ENCODE measurements around the gene GSS. TPM values are rescaled to one million over a fixed set of nuclear protein-coding genes. Genes with fewer than 3 reads are reported as not detected.

Gene GSS
- total and polyA plus RNA-seq, 4 donors, result 20.8 to 38.8 (median 35.4) TPM

- TF ChIP-seq REST (IDR thresholded peaks at IDR 0.05) (no peak), RAD21 (IDR thresholded peaks at IDR 0.05) (no peak), HNF4A (conservative IDR thresholded peaks at IDR 0.05) (no peak), GABPA (IDR thresholded peaks at IDR 0.05 in 1 of 2, conservative IDR thresholded peaks at IDR 0.05 in 1 of 2) (no peak), HNF4G (IDR thresholded peaks at IDR 0.05) (no peak)
Observed at GRCh38 chr20:34947336-34947735, 8.3 kb downstream of the GSS start (continued).

GRCh38 chr20:34946661-34947060, 8.9 kb downstream of the GSS start:
- no peak overlapping the region for H3K4me3 ChIP-seq (ENCODE audit: low read depth in 1 of 3, low read length in 3 of 3)
- 90% methylated on average over 3 of the region's 3 CpGs for WGBS
- DNase-seq (ENCODE audit: low spot score), result no peak
- no peaks in the 10 kb centered on the region for H3K9me3 ChIP-seq (ENCODE audit: control insufficient read depth in 4 of 4, low read length in 3 of 4)
- H3K36me3 ChIP-seq (ENCODE audit: control insufficient read depth in 4 of 4, insufficient read depth in 3 of 4, low read depth in 1 of 4, low read length in 3 of 4), result peaks cover 4 to 35% (median 10%) of the 10 kb centered on the region in 4 donors
- H3K9ac ChIP-seq (ENCODE audit: low read depth in 1 of 2, low read length in 2 of 2), result no peak overlapping the region
- H3K27me3 ChIP-seq (ENCODE audit: control insufficient read depth in 4 of 4, insufficient read depth in 4 of 4, low read length in 3 of 4), result no peaks in the 10 kb centered on the region
- H3K27ac ChIP-seq (ENCODE audit: low read depth in 1 of 2, low read length in 2 of 2), result no peak overlapping the region
- no peak for TF ChIP-seq RAD21 (IDR thresholded peaks at IDR 0.05)
- no peak for TF ChIP-seq HNF4A (conservative IDR thresholded peaks at IDR 0.05)
- no peak for TF ChIP-seq FOXA1 (IDR thresholded peaks at IDR 0.05)
- no peak for TF ChIP-seq CTCF (IDR thresholded peaks at IDR 0.05; ENCODE audit: low read depth, low read length, missing input control)
- TF ChIP-seq SP1 (IDR thresholded peaks at IDR 0.05), result no peak
- no peak for TF ChIP-seq NR2F2 (IDR thresholded peaks at IDR 0.05)
- no peak for TF ChIP-seq EGR1 (IDR thresholded peaks at IDR 0.05; ENCODE audit: low read depth in 2 of 2)
- no peak for TF ChIP-seq HNF4G (IDR thresholded peaks at IDR 0.05)
- no peak for TF ChIP-seq ATF3 (IDR thresholded peaks at IDR 0.05)
- no peak for TF ChIP-seq GABPA (IDR thresholded peaks at IDR 0.05 in 1 of 2, conservative IDR thresholded peaks at IDR 0.05 in 1 of 2)
- no peak for TF ChIP-seq JUND (IDR thresholded peaks at IDR 0.05)
- TF ChIP-seq YY1 (IDR thresholded peaks at IDR 0.05), result no peak
- TF ChIP-seq TAF1 (conservative IDR thresholded peaks at IDR 0.05), result no peak
- TF ChIP-seq RXRA (IDR thresholded peaks at IDR 0.05), result no peak
- TF ChIP-seq REST (IDR thresholded peaks at IDR 0.05), result no peak
- no peak for TF ChIP-seq ZBTB33 (IDR thresholded peaks at IDR 0.05)
- peaks cover 0 to 10% (median 5%) of the 10 kb centered on the region in 4 donors for H3K4me1 ChIP-seq (ENCODE audit: control insufficient read depth in 4 of 4, insufficient read depth in 4 of 4, low read length in 3 of 4)
